HT-29 (cell line): ENCODE results near the gene GPATCH4. TPM values are rescaled to one million over a fixed set of nuclear protein-coding genes. Genes with fewer than 3 reads are reported as not detected.

Source experiments
- DNase-seq: peaks from one replicate; pipeline ENCODE4 v3.0.0-alpha.2; 2015; ENCODE audit warnings: low spot score
- total RNA-seq: library from RNA; depleted of rRNA; stranded (reverse); fragments of >200 nt; shearing (Covaris generic); gene quantifications from 2 replicates; pipeline ENCODE4 v1.2.3, GENCODE V29; 2014; rRNA removed

The GPATCH4 gene
- total RNA-seq, 1 experiment from 2014 or later = 19.4 TPM

DNA sequence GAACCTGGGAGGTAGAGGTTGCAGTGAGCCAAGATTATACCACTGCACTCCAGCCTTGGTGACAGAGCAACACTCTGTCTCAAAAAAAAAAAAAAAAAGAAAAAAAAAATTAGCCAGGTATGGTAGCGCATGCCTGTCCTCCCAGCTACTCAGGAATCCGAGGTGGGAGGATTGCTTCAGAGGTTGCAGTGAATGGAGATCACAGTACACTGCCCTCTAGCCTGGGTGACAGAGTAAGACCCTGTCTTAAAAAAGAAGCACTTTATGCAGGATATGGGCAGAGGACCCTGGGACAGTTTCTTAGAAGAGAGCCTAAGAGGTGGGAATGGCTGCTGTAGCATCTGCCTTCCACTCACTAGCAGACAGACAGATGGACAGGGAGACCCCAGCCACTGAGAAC is 51.9 kb downstream of the GPATCH4 start:
- DNase-seq = no peak

DNA sequence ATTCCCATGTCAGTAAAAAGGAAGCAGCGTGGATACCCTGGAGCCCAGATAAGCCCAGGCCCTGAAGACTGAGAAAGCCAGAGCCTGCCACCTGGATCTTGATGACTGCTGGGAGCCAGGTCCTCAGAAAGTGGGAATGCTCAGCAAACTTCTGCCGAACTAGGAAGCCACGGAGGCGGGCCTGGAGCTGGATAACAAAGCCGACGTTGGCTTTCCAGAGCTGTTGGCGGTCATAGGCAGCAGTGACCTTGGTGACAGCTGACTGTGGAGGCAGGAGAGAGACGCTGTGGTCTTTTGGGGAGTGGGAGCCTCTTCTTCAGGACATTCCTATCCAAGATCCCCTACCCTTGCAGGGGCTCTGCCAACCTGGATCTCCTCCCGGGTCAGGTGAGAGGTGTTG is 53.3 kb downstream of the GPATCH4 start:
- no peak for DNase-seq

DNA sequence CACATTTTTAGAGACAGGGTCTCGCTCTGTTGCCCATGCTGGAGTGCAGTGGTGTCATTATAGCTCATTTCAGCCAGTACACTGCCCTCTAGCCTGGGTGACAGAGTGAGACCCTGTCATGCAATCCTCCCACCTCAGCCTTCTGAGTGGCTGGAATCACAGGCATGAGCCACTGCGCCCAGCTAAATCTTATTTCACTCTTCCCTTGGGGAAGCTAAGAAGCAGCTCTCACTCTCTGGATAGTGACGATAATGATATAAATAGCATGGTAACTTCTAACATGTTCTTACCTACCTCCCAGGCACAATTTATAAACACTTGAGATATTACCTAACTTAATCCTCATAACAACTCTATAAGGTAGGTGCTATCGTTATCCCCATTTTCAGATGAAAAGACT is 53.8 kb downstream of the GPATCH4 start:
- no peak for DNase-seq

DNA sequence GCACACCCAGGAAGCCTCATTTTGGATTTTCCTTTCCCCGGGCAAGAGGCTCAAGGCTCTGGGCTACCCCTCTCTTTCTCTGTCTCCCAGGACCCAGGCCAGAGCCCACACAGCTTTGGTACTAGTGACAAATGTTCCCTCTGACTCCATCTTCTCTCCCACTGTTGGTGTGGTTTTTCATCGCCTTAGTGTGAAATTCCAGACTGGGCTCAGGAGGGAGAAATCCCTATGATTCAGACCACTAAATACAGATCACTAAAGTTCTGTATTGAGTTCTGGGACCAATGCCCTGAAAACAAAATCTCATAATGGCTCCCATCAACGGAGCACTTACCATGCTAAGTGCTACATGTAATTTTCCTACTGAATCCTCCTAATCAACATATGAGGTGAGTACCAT is 55.0 kb downstream of the GPATCH4 start:
- no peak for DNase-seq

DNA sequence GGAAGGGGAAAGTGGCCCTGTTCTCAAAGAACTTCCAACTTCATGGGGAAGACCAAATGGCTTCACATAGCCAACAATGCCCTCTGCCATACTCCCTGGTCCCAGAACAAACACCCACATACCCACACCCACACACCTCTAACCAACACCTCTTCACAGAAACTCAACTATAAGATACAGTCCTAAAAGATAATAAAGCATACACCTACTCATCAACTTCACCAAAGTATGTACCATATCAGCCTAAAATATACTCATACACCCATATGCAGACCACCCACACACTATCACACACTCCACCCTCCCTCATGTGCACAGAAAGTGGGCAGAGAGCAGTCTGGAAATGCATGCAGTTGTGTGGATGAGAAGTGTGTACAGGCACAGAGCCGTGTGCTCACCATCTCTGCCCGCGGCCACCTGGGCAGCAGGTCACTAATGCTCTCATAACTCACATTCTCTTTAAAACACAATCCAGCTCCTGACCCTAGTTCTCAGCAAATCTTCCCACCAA is 56.6 kb downstream of the GPATCH4 start:
- DNase-seq = no peak

Other genes with a start within 250 kb of the GPATCH4 start
- gene RHBG, start 232.3 kb downstream of the GPATCH4 start, total RNA-seq = not detected in 2 replicates
- gene MEF2D, start 100.7 kb downstream of the GPATCH4 start, total RNA-seq = 17.8 and 27.4 TPM in 2 replicates
- gene IQGAP3, start 28.9 kb downstream of the GPATCH4 start, total RNA-seq = 55.3 and 61.7 TPM in 2 replicates
- not detected in 2 replicates for gene TTC24, start 21.8 kb downstream of the GPATCH4 start, total RNA-seq
- gene NAXE, start 9.7 kb downstream of the GPATCH4 start, total RNA-seq = 206 and 220 TPM in 2 replicates
- gene HAPLN2, start 17.9 kb upstream of the GPATCH4 start, total RNA-seq = 0.10 TPM in 1 of 2 replicates, not detected in the other
- not detected in 2 replicates for gene BCAN, start 40.6 kb upstream of the GPATCH4 start, total RNA-seq
- gene NES, start 75.9 kb upstream of the GPATCH4 start, total RNA-seq = 0.31 and 0.44 TPM in 2 replicates
- 289 and 312 TPM in 2 replicates for gene CRABP2, start 104.1 kb upstream of the GPATCH4 start, total RNA-seq
- 30.0 and 30.3 TPM in 2 replicates for gene METTL25B, start 127.0 kb upstream of the GPATCH4 start, total RNA-seq
- 30.8 and 33.2 TPM in 2 replicates for gene ISG20L2, start 127.3 kb upstream of the GPATCH4 start, total RNA-seq
- gene MRPL24, start 139.6 kb upstream of the GPATCH4 start, total RNA-seq = 111 and 115 TPM in 2 replicates
- 490 and 566 TPM in 2 replicates for gene HDGF, start 150.2 kb upstream of the GPATCH4 start, total RNA-seq
- gene PRCC, start 166.1 kb upstream of the GPATCH4 start, total RNA-seq = 61.1 and 61.2 TPM in 2 replicates
- gene SH2D2A, start 215.4 kb upstream of the GPATCH4 start, total RNA-seq = 5.4 and 11.3 TPM in 2 replicates